Measurements from ENCODE around the gene ANKRD65. TPM values are rescaled to one million over a fixed set of nuclear protein-coding genes. Genes with fewer than 3 reads are reported as not detected.

Gene ANKRD65
- polyA plus RNA-seq, 1 donor (not counting 4 experiments of a cell fraction or from before 2014, with no cell fraction given) = 4.6 TPM

- Histone ChIP-seq H3K27ac (ENCODE audit: control insufficient read depth, insufficient read depth, low read length) (no peak overlapping the region), H3K27me3 (ENCODE audit: control insufficient read depth, extremely low read depth, insufficient read depth, low read length) (no peaks in the 10 kb centered on the region), H3K9ac (ENCODE audit: control insufficient read depth, extremely low read depth, insufficient read depth, low read length) (no peak overlapping the region), H3K9me3 (ENCODE audit: control insufficient read depth, low read depth, low read length) (no peaks in the 10 kb centered on the region), H2AFZ (ENCODE audit: control insufficient read depth, low read length) (no peak overlapping the region), H3K79me2 (ENCODE audit: control insufficient read depth, insufficient read depth, low read length) (no peaks in the 10 kb centered on the region), H3K9me1 (ENCODE audit: control insufficient read depth, extremely low read depth, insufficient read depth, low read length) (no peaks in the 10 kb centered on the region), H4K20me1 (ENCODE audit: control insufficient read depth, extremely low read depth, insufficient read depth, low read length) (no peaks in the 10 kb centered on the region), H3K4me3 (ENCODE audit: control insufficient read depth in 2 of 3, extremely low read depth in 1 of 3, insufficient read depth in 2 of 3, low read depth in 1 of 3, low read length in 3 of 3) (no peak overlapping the region), H3K4me2 (ENCODE audit: control insufficient read depth, extremely low read depth, insufficient read depth, low read depth, low read length) (no peak overlapping the region), H3K4me1 (ENCODE audit: control insufficient read depth, extremely low read depth, insufficient read depth, low read length) (peaks cover 12% of the 10 kb centered on the region), H3K36me3 (ENCODE audit: control insufficient read depth in 2 of 2, extremely low read depth in 1 of 2, insufficient read depth in 2 of 2, low read length in 2 of 2) (no peaks in the 10 kb centered on the region)
- dilution Hi-C loops (cut with MboI; ENCODE audit: extremely low pct_ligation_motif_present, low sequenced_read_pairs) = no loop called here
- no peak for DNase-seq (ENCODE audit: low read depth, low spot score)
- no peak for FAIRE-seq
- no peak for TF ChIP-seq EZH2 (IDR thresholded peaks at IDR 0.05; ENCODE audit: low read length)
- TF ChIP-seq, protein P1, sequence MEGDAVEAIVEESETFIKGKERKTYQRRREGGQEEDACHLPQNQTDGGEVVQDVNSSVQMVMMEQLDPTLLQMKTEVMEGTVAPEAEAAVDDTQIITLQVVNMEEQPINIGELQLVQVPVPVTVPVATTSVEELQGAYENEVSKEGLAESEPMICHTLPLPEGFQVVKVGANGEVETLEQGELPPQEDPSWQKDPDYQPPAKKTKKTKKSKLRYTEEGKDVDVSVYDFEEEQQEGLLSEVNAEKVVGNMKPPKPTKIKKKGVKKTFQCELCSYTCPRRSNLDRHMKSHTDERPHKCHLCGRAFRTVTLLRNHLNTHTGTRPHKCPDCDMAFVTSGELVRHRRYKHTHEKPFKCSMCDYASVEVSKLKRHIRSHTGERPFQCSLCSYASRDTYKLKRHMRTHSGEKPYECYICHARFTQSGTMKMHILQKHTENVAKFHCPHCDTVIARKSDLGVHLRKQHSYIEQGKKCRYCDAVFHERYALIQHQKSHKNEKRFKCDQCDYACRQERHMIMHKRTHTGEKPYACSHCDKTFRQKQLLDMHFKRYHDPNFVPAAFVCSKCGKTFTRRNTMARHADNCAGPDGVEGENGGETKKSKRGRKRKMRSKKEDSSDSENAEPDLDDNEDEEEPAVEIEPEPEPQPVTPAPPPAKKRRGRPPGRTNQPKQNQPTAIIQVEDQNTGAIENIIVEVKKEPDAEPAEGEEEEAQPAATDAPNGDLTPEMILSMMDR (optimal IDR thresholded peaks at IDR 0.05 in 1 of 3, IDR thresholded peaks at IDR 0.05 in 1 of 3, conservative IDR thresholded peaks at IDR 0.05 in 1 of 3; ENCODE audit: extremely low read depth in 1 of 3, insufficient read depth in 2 of 3, low read length in 3 of 3) = no peak
Observed at GRCh38 chr1:1463312-1463711, 42.2 kb upstream of the ANKRD65 start.

DNA sequence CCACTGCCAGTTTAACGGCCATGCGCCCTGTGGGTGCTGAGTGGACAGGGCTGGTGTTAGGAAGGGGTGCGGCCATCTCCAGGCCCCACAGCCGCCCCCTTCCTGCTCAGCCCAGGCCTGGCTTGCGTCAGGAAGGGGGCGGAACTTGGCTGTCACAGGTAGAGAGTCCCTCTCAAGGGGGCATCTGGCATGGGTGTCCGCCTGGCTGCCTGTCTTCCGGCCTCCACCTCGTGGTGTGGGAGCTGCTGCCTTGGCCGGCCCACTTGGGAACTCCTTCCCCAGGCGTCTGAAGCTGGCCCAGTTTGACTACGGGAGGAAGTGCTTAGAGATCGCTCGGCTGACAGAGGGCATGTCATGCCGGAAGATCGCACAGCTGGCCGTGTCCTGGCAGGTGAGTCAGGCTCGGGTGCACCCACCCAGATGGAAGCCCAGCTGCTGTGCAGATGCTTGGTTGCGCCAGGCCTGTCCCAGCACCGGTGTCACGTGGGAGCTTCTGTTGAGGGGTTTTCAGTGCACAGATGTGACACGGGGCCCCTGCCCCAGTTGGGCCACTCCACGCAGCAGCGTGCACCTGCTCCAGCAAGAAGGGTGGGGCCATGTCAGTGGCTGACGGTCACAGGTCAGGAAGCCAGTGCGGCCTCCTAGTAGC lies 41.4 kb upstream of the ANKRD65 start:
- no peaks in the 10 kb centered on the region for H3K9me3 ChIP-seq (ENCODE audit: control insufficient read depth, low read depth, low read length)
- H3K79me2 ChIP-seq (ENCODE audit: control insufficient read depth, insufficient read depth, low read length) = no peaks in the 10 kb centered on the region
- dilution Hi-C loops (cut with MboI; ENCODE audit: extremely low pct_ligation_motif_present, low sequenced_read_pairs) = no loop called here
- peaks cover 12% of the 10 kb centered on the region for H3K4me1 ChIP-seq (ENCODE audit: control insufficient read depth, extremely low read depth, insufficient read depth, low read length)
- H2AFZ ChIP-seq (ENCODE audit: control insufficient read depth, low read length) = peak overlapping the region; percentile 47
- peak overlapping the region; percentile 45 for H3K4me2 ChIP-seq (ENCODE audit: control insufficient read depth, extremely low read depth, insufficient read depth, low read depth, low read length)
- no peaks in the 10 kb centered on the region for H4K20me1 ChIP-seq (ENCODE audit: control insufficient read depth, extremely low read depth, insufficient read depth, low read length)
- H3K9ac ChIP-seq (ENCODE audit: control insufficient read depth, extremely low read depth, insufficient read depth, low read length) = no peak overlapping the region
- H3K4me3 ChIP-seq (ENCODE audit: control insufficient read depth in 2 of 3, extremely low read depth in 1 of 3, insufficient read depth in 2 of 3, low read depth in 1 of 3, low read length in 3 of 3) = no peak overlapping the region
- H3K27me3 ChIP-seq (ENCODE audit: control insufficient read depth, extremely low read depth, insufficient read depth, low read length) = no peaks in the 10 kb centered on the region
- DNase-seq (ENCODE audit: low read depth, low spot score) (peak; percentile 7), FAIRE-seq (no peak)
- no peak overlapping the region for H3K27ac ChIP-seq (ENCODE audit: control insufficient read depth, insufficient read depth, low read length)
- H3K36me3 ChIP-seq (ENCODE audit: control insufficient read depth in 2 of 2, extremely low read depth in 1 of 2, insufficient read depth in 2 of 2, low read length in 2 of 2) = no peaks in the 10 kb centered on the region
- H3K9me1 ChIP-seq (ENCODE audit: control insufficient read depth, extremely low read depth, insufficient read depth, low read length) = no peaks in the 10 kb centered on the region
- TF ChIP-seq EZH2 (IDR thresholded peaks at IDR 0.05; ENCODE audit: low read length) = no peak
- TF ChIP-seq, protein P1 (optimal IDR thresholded peaks at IDR 0.05 in 1 of 3, IDR thresholded peaks at IDR 0.05 in 1 of 3, conservative IDR thresholded peaks at IDR 0.05 in 1 of 3; ENCODE audit: extremely low read depth in 1 of 3, insufficient read depth in 2 of 3, low read length in 3 of 3) = no peak
